ENCODE results near the gene CDC16. TPM values are rescaled to one million over a fixed set of nuclear protein-coding genes. Genes with fewer than 3 reads are reported as not detected.
A peak's percentile ranks its signal among the peaks of the same experiment; 100 is the strongest.

CDC16 gene
- total and polyA plus RNA-seq, 2 of the 13 experiments (the other 11 are each of a cell fraction or from before 2014, with no cell fraction given) = 24.2 to 60.9 TPM

DNA sequence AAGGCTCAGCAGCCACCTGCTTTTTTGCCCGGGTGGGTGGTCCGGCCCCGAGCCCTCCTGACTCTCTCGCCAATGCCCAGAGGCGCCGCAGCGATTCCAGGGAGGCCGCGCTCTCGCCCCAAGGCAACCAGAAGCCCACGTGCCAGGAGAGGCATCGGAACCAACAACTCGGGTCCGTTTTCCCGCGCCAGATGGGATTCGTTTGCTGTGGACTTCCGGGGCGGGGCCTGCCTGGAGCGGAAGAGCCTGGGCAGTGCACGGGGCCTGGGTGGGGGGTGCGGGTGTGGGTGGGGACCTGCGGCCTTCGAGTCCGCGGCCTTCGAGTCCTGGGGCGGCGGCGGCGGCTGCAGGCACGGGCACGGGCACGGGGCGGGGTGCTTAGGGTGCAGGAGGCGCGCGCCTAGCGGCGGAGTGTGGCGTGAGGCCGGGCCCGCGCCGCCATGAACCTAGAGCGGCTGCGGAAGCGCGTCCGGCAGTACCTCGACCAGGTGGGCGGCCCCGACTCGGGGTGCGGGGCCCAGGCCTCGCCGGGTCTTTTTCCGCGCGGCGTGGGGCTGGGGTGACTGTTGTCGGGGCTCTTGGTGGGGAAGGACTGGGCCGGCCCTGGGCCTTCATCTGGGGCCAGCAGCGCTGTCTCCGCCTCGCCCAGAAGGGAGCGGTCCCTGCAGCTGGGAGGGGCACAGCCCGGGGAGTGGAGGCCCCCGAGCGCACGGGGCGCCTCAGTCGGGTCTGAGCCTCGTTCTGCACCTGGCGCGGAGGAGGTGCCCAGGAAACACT lies at the start of gene CDC16 (continued):
- TF ChIP-seq, protein P1, sequence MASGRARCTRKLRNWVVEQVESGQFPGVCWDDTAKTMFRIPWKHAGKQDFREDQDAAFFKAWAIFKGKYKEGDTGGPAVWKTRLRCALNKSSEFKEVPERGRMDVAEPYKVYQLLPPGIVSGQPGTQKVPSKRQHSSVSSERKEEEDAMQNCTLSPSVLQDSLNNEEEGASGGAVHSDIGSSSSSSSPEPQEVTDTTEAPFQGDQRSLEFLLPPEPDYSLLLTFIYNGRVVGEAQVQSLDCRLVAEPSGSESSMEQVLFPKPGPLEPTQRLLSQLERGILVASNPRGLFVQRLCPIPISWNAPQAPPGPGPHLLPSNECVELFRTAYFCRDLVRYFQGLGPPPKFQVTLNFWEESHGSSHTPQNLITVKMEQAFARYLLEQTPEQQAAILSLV (CRISPR knock-in tag; IDR thresholded peaks at IDR 0.05; ENCODE audit: borderline replicate concordance) = peak; percentile 82; the same call in 1 of the 2 replicates
- TF ChIP-seq ZNF547 (CRISPR knock-in tag; IDR thresholded peaks at IDR 0.05) (peak; percentile 82), ARHGAP35 (CRISPR knock-in tag; IDR thresholded peaks at IDR 0.05; ENCODE audit: borderline replicate concordance) (peak; percentile 63; the same call in 1 of the 2 replicates), ZNF17 (CRISPR knock-in tag; IDR thresholded peaks at IDR 0.05) (no peak), ZNF354B (CRISPR knock-in tag; IDR thresholded peaks at IDR 0.05) (no peak), GFI1 (CRISPR knock-in tag; IDR thresholded peaks at IDR 0.05; ENCODE audit: borderline replicate concordance) (peak; percentile 71; the same call in 1 of the 2 replicates), DR1 (CRISPR knock-in tag; IDR thresholded peaks at IDR 0.05) (0 out of 2 replicates have a peak, but pooled peaks have one; percentile 39), ZBTB7A (CRISPR knock-in tag; IDR thresholded peaks at IDR 0.05) (peak; percentile 80), TP53 (CRISPR knock-in tag; conservative IDR thresholded peaks at IDR 0.05) (peak; percentile 60; the same call in 1 of the 2 replicates), HHEX (CRISPR knock-in tag; IDR thresholded peaks at IDR 0.05) (no peak), PCBP2 (optimal IDR thresholded peaks at IDR 0.05; ENCODE audit: low read depth, low read length, poor library complexity, severe bottlenecking) (no peak), CBFB (CRISPR knock-in tag; IDR thresholded peaks at IDR 0.05) (peak; percentile 74), POLR2AphosphoS5 (IDR thresholded peaks at IDR 0.05; ENCODE audit: low read depth, low read length) (peak; percentile 27; the same call in 1 of the 2 replicates), AKNA (CRISPR knock-in tag; IDR thresholded peaks at IDR 0.05; ENCODE audit: borderline replicate concordance) (peak; percentile 94), ZNF225 (CRISPR knock-in tag; IDR thresholded peaks at IDR 0.05) (0 out of 2 replicates have a peak, but pooled peaks have one; percentile 41), ZNF431 (CRISPR knock-in tag; IDR thresholded peaks at IDR 0.05; ENCODE audit: borderline replicate concordance, low read depth) (no peak), MTA3 (CRISPR knock-in tag; IDR thresholded peaks at IDR 0.05) (no peak), HNF4G (IDR thresholded peaks at IDR 0.05; ENCODE audit: borderline replicate concordance, low read depth, low read length) (no peak), HNF4G (CRISPR knock-in tag; IDR thresholded peaks at IDR 0.05; ENCODE audit: borderline replicate concordance, low read depth) (no peak), JUND (CRISPR knock-in tag; IDR thresholded peaks at IDR 0.05) (peak; percentile 19; the same call in 1 of the 2 replicates), ZNF160 (CRISPR knock-in tag; IDR thresholded peaks at IDR 0.05) (no peak)
- TF ChIP-seq, protein P2, sequence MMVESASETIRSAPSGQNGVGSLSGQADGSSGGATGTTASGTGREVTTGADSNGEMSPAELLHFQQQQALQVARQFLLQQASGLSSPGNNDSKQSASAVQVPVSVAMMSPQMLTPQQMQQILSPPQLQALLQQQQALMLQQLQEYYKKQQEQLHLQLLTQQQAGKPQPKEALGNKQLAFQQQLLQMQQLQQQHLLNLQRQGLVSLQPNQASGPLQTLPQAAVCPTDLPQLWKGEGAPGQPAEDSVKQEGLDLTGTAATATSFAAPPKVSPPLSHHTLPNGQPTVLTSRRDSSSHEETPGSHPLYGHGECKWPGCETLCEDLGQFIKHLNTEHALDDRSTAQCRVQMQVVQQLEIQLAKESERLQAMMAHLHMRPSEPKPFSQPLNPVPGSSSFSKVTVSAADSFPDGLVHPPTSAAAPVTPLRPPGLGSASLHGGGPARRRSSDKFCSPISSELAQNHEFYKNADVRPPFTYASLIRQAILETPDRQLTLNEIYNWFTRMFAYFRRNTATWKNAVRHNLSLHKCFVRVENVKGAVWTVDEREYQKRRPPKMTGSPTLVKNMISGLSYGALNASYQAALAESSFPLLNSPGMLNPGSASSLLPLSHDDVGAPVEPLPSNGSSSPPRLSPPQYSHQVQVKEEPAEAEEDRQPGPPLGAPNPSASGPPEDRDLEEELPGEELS (CRISPR knock-in tag; IDR thresholded peaks at IDR 0.05) = peak; percentile 38; the same call in 1 of the 2 replicates
